A204.1 (cell line): ENCODE measurements around the gene FAM168B.
"Not testable (repeated sequence)": the region's sequence is repeated elsewhere in the genome, so short reads cannot be mapped to it uniquely, and the experiment has no call there.

Source experiments
- FAIRE-seq: peaks from 2 replicates; lab custom pipeline; 2012; peaks lifted over from hg19 to GRCh38; lab: Jason Lieb, UNC

Gene FAM168B

GRCh38 chr2:131093006-131093695, at the start of gene FAM168B:
Gene FAM168B (minus strand): TSS chr2:131093460. CDS start chr2:131082646, 10,814 bp downstream.
- FAIRE-seq = no peak

- FAIRE-seq = no peak
Measured at GRCh38 chr2:131142849-131143248, 49.6 kb upstream of the FAM168B start.

GRCh38 chr2:131140581-131140980, 47.3 kb upstream of the FAM168B start:
- FAIRE-seq = no peak

- no peak for FAIRE-seq
Measured at GRCh38 chr2:131132729-131133128, 39.5 kb upstream of the FAM168B start.

GRCh38 chr2:131130298-131130596, 37.0 kb upstream of the FAM168B start:
- no peak for FAIRE-seq

GRCh38 chr2:131127981-131128380, 34.7 kb upstream of the FAM168B start:
- FAIRE-seq = no peak

- FAIRE-seq = no peak
Measured at GRCh38 chr2:131127076-131127475, 33.8 kb upstream of the FAM168B start.

- FAIRE-seq = no peak
Measured at GRCh38 chr2:131126436-131126835, 33.2 kb upstream of the FAM168B start.

GRCh38 chr2:131125195-131125757, 32.0 kb upstream of the FAM168B start:
- FAIRE-seq = no peak

- FAIRE-seq = no peak
Measured at GRCh38 chr2:131123192-131123591, 29.9 kb upstream of the FAM168B start.

GRCh38 chr2:131122496-131122895, 29.2 kb upstream of the FAM168B start:
- FAIRE-seq = no peak

- no peak for FAIRE-seq
Measured at GRCh38 chr2:131121464-131121863, 28.2 kb upstream of the FAM168B start.

GRCh38 chr2:131120815-131121317, 27.6 kb upstream of the FAM168B start:
- FAIRE-seq = no peak

- FAIRE-seq = no peak
Measured at GRCh38 chr2:131115752-131116151, 22.5 kb upstream of the FAM168B start.

GRCh38 chr2:131114950-131115349, 21.7 kb upstream of the FAM168B start:
- FAIRE-seq = not testable (repeated sequence)

GRCh38 chr2:131113566-131114227, 20.4 kb upstream of the FAM168B start:
- FAIRE-seq = no peak

GRCh38 chr2:131112529-131112928, 19.3 kb upstream of the FAM168B start:
- no peak for FAIRE-seq

- FAIRE-seq = no peak
Measured at GRCh38 chr2:131105950-131106801, 12.9 kb upstream of the FAM168B start.

- FAIRE-seq = no peak
Measured at GRCh38 chr2:131105156-131105949, 12.1 kb upstream of the FAM168B start, which contains the start of gene PLEKHB2. Gene PLEKHB2 (plus strand): TSS chr2:131105336. CDS start chr2:131120942, 15,606 bp downstream.

GRCh38 chr2:131104487-131105155, 11.4 kb upstream of the FAM168B start:
- FAIRE-seq = no peak

GRCh38 chr2:131103165-131103564, 9.9 kb upstream of the FAM168B start:
- FAIRE-seq = no peak
